CD4-positive, alpha-beta T cell (primary cell): Measurements from ENCODE around the gene PCDHB16. TPM values are rescaled to one million over a fixed set of nuclear protein-coding genes. Genes with fewer than 3 reads are reported as not detected.
"Not testable (repeated sequence)": the region's sequence is repeated elsewhere in the genome, so short reads cannot be mapped to it uniquely, and the experiment has no call there.

ENCODE experiments used
- ATAC-seq: fragments of 200-7000 bp; cut with Tn5 transposase; one replicate; pipeline ENCODE4 v1.10.0; 2022; ENCODE audit warnings: mild to moderate bottlenecking; ENCODE audit not compliant: poor library complexity
- CTCF ChIA-PET: fragments of 350-600 bp; sonication (Branson Sonifier 250); formaldehyde crosslinking; loops from one replicate; lab custom pipeline; 2021; ENCODE audit warnings: antibody characterized with exemption, inconsistent platforms; lab: Charles Lee
- POLR2A ChIA-PET: fragments of 350-600 bp; sonication (Branson Sonifier 250); formaldehyde crosslinking; loops from one replicate; lab custom pipeline; 2021; ENCODE audit warnings: antibody characterized with exemption, inconsistent platforms; lab: Charles Lee
- DNase-seq, 14 experiments: peaks; one replicate each; pipeline ENCODE4 v3.0.0-alpha.2; 2013 to 2020; ENCODE audit warnings: mixed read lengths in 2 of 14
- H3K27ac ChIP-seq, 2 donors: one replicate each; pipeline versions ENCODE4 v1.5.1 to v1.7.0; 2013; ENCODE audit warnings: low read length in 2 of 2, low read depth in 1 of 2, mild to moderate bottlenecking in 1 of 2
- H3K27me3 ChIP-seq, 2 experiments: 1 replicate in 1 of 2; 2 replicates in 1 of 2; pipeline versions ENCODE4 v1.6.1 to v1.7.0; 2013; ENCODE audit warnings: low read length in 2 of 2, control low read depth in 1 of 2, mild to moderate bottlenecking in 1 of 2, moderate library complexity in 1 of 2; ENCODE audit not compliant: insufficient read depth in 2 of 2, control insufficient read depth in 1 of 2
- H3K36me3 ChIP-seq: one replicate; pipeline ENCODE4 v1.6.1; 2013; ENCODE audit warnings: low read length, control low read depth; ENCODE audit not compliant: insufficient read depth
- H3K4me1 ChIP-seq: one replicate; pipeline ENCODE4 v1.6.1; 2013; ENCODE audit warnings: low read length, control low read depth; ENCODE audit not compliant: insufficient read depth
- H3K4me3 ChIP-seq: one replicate; pipeline ENCODE4 v1.5.1; 2013; ENCODE audit warnings: mild to moderate bottlenecking, low read length, moderate library complexity
- H3K9me3 ChIP-seq, 2 experiments: 1 replicate in 1 of 2; 2 replicates in 1 of 2; pipeline versions ENCODE4 v1.6.1 to v1.7.0; 2013; ENCODE audit warnings: low read length in 2 of 2, mild to moderate bottlenecking in 2 of 2, control low read depth in 1 of 2, moderate library complexity in 1 of 2; ENCODE audit not compliant: control insufficient read depth in 1 of 2, insufficient read depth in 1 of 2
- H3K27ac Mint-ChIP-seq: one replicate; pipeline ENCODE4 v1.8.0; 2020; ENCODE audit warnings: mixed read lengths
- H3K27me3 Mint-ChIP-seq: one replicate; pipeline ENCODE4 v1.8.0; 2021; ENCODE audit warnings: mixed read lengths
- H3K36me3 Mint-ChIP-seq: one replicate; pipeline ENCODE4 v1.8.0; 2021; ENCODE audit warnings: low read depth, mixed read lengths
- H3K4me1 Mint-ChIP-seq: one replicate; pipeline ENCODE4 v1.8.0; 2021; ENCODE audit warnings: low read depth, mixed read lengths
- H3K4me3 Mint-ChIP-seq: one replicate; pipeline ENCODE4 v1.8.0; 2020; ENCODE audit warnings: mild to moderate bottlenecking, mixed read lengths
- H3K9me3 Mint-ChIP-seq: one replicate; pipeline ENCODE4 v1.8.0; 2020; ENCODE audit warnings: mixed read lengths
- intact Hi-C, 2 experiments: fragments of 100-400 bp; cut with DNase I in 1 of 2; cut with micrococcal nuclease in 1 of 2; formaldehyde crosslinking; loops; one replicate each; pipeline versions ENCODE4 v1.15.1 to v1.9.0; 2023 to 2025; cut with DNase I, micrococcal nuclease
- total RNA-seq, 174 experiments: library from RNA in 2 of 174; stranded (reverse) in 2 of 174; gene quantifications; one replicate each; pipeline ENCODE4 v1.2.3 and lab custom pipeline; 2021 to 2026
- TF ChIP-seq, protein P1 (sequence below): fragments of 200-600 bp; IDR thresholded peaks from one replicate; pipeline ENCODE4 v1.8.0; 2022; ENCODE audit warnings: antibody characterized with exemption, mild to moderate bottlenecking

The PCDHB16 gene
- total RNA-seq, 2 experiments from 2014 or later = not detected

DNA sequence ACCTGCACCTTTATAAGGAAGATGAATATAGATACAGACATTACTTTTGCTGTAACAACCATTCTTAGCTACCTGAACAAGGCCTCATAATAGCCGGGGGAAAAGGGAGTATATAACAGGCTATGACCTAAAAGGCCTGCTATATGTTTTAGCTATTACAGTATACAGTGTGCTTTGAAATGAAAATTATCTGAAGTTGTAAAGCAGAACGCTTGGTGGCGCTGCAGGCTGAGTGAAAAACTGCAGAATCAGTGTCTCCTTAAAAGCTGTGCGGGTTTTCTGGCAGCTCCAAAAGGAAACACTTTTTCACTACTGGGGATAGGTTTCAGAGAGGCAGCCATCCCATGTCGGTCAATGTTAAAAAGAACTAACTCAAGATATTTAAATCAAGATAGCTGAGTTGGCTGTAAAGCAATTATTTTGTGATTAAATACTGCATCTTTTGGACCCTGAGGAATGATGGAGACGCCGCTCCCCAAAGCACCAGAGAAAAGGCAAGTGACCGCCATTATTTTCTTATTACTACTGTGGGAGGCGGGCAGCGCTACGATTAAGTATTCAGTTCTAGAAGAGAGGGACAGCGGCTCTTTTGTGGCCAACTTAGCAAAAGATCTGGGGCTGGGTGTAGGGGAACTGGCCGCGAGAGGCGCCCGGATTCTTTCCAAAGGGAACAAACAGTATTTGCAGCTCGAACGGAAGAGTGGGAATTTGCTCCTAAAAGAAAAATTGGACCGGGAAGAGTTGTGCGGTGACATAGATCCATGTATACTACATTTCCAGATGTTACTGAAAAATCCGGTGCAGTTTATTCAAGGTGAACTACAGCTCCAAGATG is 26.4 kb upstream of the PCDHB16 start:
- POLR2A ChIA-PET = no interaction called here
- Histone ChIP-seq H3K27me3 (peaks cover 24 to 33% of the 10 kb centered on the region in 2 experiments), H3K4me3 (no peak overlapping the region), H3K9me3 (peaks cover 18 to 44% of the 10 kb centered on the region in 2 experiments), H3K4me1 (no peaks in the 10 kb centered on the region), H3K27ac (no peak overlapping the region), H3K36me3 (no peaks in the 10 kb centered on the region)
- intact Hi-C loops = no loop called here
- Mint-ChIP-seq H3K36me3 (peaks cover 5% of the 10 kb centered on the region), H3K27me3 (peaks cover 68% of the 10 kb centered on the region), H3K4me3 (no peak overlapping the region), H3K9me3 (peaks cover 20% of the 10 kb centered on the region), H3K27ac (no peak overlapping the region), H3K4me1 (no peaks in the 10 kb centered on the region)
- ATAC-seq (no peak), DNase-seq (no peak)
- TF ChIP-seq, protein P1, sequence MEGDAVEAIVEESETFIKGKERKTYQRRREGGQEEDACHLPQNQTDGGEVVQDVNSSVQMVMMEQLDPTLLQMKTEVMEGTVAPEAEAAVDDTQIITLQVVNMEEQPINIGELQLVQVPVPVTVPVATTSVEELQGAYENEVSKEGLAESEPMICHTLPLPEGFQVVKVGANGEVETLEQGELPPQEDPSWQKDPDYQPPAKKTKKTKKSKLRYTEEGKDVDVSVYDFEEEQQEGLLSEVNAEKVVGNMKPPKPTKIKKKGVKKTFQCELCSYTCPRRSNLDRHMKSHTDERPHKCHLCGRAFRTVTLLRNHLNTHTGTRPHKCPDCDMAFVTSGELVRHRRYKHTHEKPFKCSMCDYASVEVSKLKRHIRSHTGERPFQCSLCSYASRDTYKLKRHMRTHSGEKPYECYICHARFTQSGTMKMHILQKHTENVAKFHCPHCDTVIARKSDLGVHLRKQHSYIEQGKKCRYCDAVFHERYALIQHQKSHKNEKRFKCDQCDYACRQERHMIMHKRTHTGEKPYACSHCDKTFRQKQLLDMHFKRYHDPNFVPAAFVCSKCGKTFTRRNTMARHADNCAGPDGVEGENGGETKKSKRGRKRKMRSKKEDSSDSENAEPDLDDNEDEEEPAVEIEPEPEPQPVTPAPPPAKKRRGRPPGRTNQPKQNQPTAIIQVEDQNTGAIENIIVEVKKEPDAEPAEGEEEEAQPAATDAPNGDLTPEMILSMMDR = no peak
- CTCF ChIA-PET = no interaction called here

DNA sequence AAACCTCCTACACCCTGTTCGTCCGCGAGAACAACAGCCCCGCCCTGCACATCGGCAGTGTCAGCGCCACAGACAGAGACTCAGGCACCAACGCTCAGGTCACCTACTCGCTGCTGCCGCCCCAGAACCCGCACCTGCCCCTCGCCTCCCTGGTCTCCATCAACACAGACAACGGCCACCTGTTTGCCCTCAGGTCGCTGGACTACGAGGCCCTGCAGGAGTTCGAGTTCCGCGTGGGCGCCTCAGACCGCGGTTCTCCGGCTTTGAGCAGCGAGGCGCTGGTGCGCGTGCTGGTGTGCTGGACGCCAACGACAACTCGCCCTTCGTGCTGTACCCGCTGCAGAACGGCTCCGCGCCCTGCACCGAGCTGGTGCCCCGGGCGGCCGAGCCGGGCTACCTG is 24.8 kb upstream of the PCDHB16 start:
- DNase-seq, H3K27ac ChIP-seq, H3K36me3 ChIP-seq, ATAC-seq, H3K4me1 Mint-ChIP-seq, H3K36me3 Mint-ChIP-seq, POLR2A ChIA-PET, H3K27ac Mint-ChIP-seq, H3K4me3 Mint-ChIP-seq, CTCF ChIA-PET, intact Hi-C loops, H3K4me3 ChIP-seq, H3K4me1 ChIP-seq: not testable (repeated sequence)
- Histone ChIP-seq H3K27me3 (peaks cover 16 to 29% of the 10 kb centered on the region in 2 experiments), H3K9me3 (peaks cover 18 to 31% of the 10 kb centered on the region in 2 experiments)
- peaks cover 58% of the 10 kb centered on the region for H3K27me3 Mint-ChIP-seq
- H3K9me3 Mint-ChIP-seq = peaks cover 20% of the 10 kb centered on the region

DNA sequence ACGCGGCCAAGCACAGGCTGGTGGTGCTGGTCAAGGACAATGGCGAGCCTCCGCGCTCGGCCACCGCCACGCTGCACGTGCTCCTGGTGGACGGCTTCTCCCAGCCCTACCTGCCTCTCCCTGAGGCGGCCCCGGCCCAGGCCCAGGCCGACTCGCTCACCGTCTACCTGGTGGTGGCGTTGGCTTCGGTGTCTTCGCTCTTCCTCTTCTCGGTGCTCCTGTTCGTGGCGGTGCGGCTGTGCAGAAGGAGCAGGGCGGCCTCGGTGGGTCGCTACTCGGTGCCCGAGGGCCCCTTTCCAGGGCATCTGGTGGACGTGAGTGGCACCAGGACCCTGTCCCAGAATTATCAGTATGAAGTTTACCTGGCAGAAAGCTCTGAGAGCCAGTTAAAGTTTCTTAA is 24.3 kb upstream of the PCDHB16 start:
- CTCF ChIA-PET, ATAC-seq, intact Hi-C loops, H3K4me1 Mint-ChIP-seq, H3K4me1 ChIP-seq, H3K4me3 Mint-ChIP-seq, H3K4me3 ChIP-seq, DNase-seq, H3K36me3 Mint-ChIP-seq, H3K27ac ChIP-seq, H3K36me3 ChIP-seq, H3K27ac Mint-ChIP-seq, POLR2A ChIA-PET: not testable (repeated sequence)
- Mint-ChIP-seq H3K27me3 (peaks cover 53% of the 10 kb centered on the region), H3K9me3 (peaks cover 19% of the 10 kb centered on the region)
- Histone ChIP-seq H3K27me3 (peaks cover 15 to 29% of the 10 kb centered on the region in 2 experiments), H3K9me3 (peaks cover 18 to 29% of the 10 kb centered on the region in 2 experiments)

DNA sequence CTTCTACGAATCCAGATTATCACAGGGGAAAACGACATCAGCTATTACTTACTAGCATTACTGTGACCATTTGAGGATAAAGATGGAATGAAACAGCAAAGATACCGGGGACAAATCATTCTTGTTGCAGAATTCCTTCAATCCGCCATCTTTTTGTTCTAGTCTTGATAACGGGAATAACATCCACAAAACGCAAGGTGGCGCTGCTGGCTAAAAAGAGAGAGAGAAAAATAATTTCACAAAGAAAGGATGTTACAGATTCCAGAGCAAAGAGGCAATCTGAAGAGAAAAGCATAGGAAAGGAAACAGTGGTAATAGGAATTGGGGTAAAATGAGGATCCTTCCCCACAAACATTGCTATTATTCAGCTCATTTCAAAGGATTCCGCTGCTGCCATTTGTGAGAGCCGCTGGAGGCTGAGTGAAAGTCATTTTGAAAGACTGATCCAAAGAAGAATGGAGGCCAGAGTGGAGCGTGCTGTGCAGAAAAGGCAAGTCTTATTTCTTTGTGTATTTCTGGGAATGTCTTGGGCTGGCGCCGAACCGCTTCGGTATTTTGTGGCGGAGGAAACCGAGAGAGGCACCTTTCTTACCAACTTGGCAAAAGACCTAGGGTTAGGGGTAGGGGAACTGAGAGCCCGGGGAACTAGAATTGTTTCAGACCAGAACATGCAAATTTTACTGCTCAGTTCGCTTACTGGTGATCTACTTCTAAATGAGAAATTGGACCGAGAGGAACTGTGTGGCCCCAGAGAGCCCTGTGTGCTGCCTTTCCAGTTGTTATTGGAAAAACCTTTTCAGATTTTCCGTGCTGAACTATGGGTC is 9.6 kb upstream of the PCDHB16 start, which contains the start of gene PCDHB7:
TSS of gene PCDHB7 (plus strand) at position 264 of the 824 bp plus-strand sequence. CDS start at position 456, 192 bp downstream.
- Histone ChIP-seq H3K36me3 (no peaks in the 10 kb centered on the region), H3K9me3 (peaks cover 5 to 13% of the 10 kb centered on the region in 2 experiments), H3K27ac (no peak within 1 kb of the TSS), H3K27me3 (peaks cover 12 to 40% of the 10 kb centered on the region in 2 experiments), H3K4me3 (no peak within 1 kb of the TSS), H3K4me1 (no peaks in the 10 kb centered on the region)
- Mint-ChIP-seq H3K36me3 (no peaks in the 10 kb centered on the region), H3K27ac (no peak within 1 kb of the TSS), H3K9me3 (peaks cover 7% of the 10 kb centered on the region), H3K4me3 (no peak within 1 kb of the TSS), H3K27me3 (peaks cover 51% of the 10 kb centered on the region), H3K4me1 (peaks cover 6% of the 10 kb centered on the region)
- ChIA-PET POLR2A (no interaction called here), CTCF (no interaction called here)
- TF ChIP-seq, protein P1 = peak; percentile 37
- intact Hi-C loops = no loop called here
- DNase-seq = peak in 5 of 14 experiments; percentile 11 to 36 (median 17)
- no peak for ATAC-seq

DNA sequence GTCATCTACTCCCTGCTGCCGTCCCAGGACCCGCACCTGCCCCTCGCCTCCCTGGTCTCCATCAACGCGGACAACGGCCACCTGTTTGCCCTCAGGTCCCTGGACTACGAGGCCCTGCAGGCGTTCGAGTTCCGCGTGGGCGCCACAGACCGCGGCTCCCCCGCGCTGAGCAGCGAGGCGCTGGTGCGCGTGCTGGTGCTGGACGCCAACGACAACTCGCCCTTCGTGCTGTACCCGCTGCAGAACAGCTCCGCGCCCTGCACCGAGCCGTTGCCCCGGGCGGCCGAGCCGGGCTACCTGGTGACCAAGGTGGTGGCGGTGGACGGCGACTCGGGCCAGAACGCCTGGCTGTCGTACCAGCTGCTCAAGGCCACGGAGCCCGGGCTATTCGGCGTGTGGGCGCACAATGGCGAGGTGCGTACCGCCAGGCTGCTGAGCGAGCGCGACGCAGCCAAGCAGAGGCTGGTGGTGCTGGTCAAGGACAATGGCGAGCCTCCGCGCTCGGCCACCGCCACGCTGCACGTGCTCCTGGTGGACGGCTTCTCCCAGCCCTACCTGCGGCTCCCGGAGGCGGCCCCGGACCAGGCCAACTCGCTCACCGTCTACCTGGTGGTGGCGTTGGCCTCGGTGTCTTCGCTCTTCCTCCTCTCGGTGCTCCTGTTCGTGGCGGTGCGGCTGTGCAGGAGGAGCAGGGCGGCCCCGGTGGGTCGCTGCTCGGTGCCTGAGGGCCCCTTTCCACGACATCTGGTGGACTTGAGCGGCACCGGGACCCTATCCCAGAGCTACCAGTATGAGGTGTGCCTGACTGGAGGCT is 7.7 kb upstream of the PCDHB16 start:
- POLR2A ChIA-PET, H3K4me1 ChIP-seq, H3K9me3 Mint-ChIP-seq, H3K4me3 ChIP-seq, DNase-seq, intact Hi-C loops, H3K27ac Mint-ChIP-seq, H3K36me3 Mint-ChIP-seq, CTCF ChIA-PET, H3K4me3 Mint-ChIP-seq, H3K36me3 ChIP-seq, ATAC-seq, H3K4me1 Mint-ChIP-seq, H3K27ac ChIP-seq: not testable (repeated sequence)
- peaks cover 35% of the 10 kb centered on the region for H3K27me3 Mint-ChIP-seq
- Histone ChIP-seq H3K9me3 (peaks cover 5 to 17% of the 10 kb centered on the region in 2 experiments), H3K27me3 (peaks cover 18 to 41% of the 10 kb centered on the region in 2 experiments)
